Pulmonary artery endothelial cell (primary cell): ENCODE data around the gene ACMSD. TPM values are rescaled to one million over a fixed set of nuclear protein-coding genes. Genes with fewer than 3 reads are reported as not detected.
"Not testable (repeated sequence)": the region's sequence is repeated elsewhere in the genome, so short reads cannot be mapped to it uniquely, and the experiment has no call there.

Experiments used
- DNase-seq: peaks from one replicate; pipeline ENCODE4 v3.0.0-alpha.2; 2011; ENCODE audit warnings: low read depth, low spot score
- total RNA-seq: library from RNA; depleted of rRNA; stranded (reverse); fragments of >200 nt; gene quantifications from 2 replicates; pipeline ENCODE4 v1.2.3, GENCODE V29; 2014

The ACMSD gene
- not detected in 2 replicates for total RNA-seq

- DNase-seq = no peak
Observed at GRCh38 chr2:134838143-134838620, at the start of gene ACMSD. Gene ACMSD, plus strand, starts transcription at chr2:134838616. Its CDS starts 67 bp downstream, at chr2:134838683.

DNA sequence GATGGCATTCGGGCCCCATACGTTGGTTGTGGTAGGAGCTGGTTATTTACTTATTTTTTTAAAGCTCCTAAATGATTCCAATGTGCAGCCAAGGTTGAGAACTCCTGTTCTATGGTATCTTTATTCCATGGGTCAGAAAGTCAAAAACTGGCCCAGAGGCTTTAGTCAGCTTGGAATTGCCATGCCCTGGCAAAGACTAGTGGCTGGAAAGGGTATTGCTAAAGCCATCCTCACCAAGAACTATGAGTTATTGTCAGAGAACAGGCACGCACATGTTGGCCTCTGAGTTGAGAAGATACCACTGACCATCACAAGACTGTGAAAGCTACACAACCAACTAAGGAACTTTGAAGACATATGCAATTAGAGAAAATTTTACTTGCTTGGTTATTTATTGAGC is 47.9 kb upstream of the ACMSD start:
- no peak for DNase-seq

GRCh38 chr2:134791616-134792015 is 46.8 kb upstream of the ACMSD start:
- no peak for DNase-seq

- no peak for DNase-seq
Observed at GRCh38 chr2:134792186-134792585, 46.2 kb upstream of the ACMSD start.

- no peak for DNase-seq
Observed at GRCh38 chr2:134795765-134796164, 42.7 kb upstream of the ACMSD start.

DNA sequence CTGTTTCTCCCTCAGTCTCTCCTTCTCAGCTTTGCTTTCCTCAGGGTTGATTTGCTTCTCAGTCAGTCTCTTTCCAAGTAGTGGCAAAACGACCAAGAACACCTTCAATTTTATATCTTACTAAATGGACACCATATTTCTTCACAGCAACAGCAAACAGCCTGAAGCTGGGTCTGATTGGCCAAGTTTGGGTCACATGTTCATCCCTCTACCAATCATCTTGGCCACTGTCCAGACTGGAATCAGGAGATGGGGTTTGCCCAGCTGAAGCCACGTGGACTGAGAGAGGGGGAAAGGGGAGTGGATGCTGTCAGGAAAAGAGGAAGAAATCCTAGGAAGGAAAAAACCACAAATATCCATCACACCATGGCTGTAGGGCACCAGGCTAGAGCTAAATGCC is 42.0 kb upstream of the ACMSD start:
- no peak for DNase-seq

DNA sequence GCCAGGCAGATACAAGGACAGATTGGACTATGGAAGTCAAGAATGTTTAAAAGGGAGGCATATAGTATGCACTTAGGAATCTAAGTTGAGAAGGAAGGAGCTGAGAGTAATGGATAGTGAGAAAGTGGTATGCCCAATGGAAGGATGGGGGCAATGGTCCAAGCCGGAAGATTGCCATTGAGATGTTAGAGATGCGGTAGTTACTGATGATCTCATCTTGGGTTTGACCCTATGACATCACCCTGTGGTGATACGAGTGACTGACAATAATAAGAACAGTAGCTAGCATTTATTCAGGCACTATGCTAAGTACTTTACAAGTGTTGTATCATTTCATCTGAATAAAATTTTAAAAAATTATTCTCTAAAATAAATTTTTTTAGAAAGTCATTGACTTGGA is 38.5 kb upstream of the ACMSD start:
- no peak for DNase-seq

DNA sequence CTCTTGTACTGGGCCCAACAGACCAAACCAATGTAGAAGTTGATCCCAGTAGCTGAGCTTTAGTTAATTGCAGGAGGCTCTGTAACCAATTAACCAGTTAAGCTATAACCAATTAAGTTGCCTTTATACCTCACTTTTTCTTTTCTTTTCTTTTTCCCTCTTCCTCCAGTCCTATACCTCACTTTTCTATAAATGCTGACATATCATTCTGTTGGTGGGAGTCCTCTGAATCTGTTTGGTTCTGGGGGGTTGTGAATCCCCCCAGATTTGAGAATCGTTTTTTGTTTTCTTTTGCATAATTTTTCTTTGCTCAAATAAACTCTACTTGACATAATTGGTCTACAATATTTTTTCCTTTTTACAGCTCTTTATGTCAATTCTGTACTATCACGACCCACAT is 38.1 kb upstream of the ACMSD start:
- DNase-seq = no peak

- DNase-seq = not testable (repeated sequence)
Observed at GRCh38 chr2:134803609-134804405, 34.6 kb upstream of the ACMSD start.

- DNase-seq = no peak
Observed at GRCh38 chr2:134815741-134816140, 22.7 kb upstream of the ACMSD start.

- DNase-seq = no peak
Observed at GRCh38 chr2:134818321-134818720, 20.1 kb upstream of the ACMSD start.

- DNase-seq = peak; percentile 3
Observed at GRCh38 chr2:134819334-134819733, 19.1 kb upstream of the ACMSD start.

DNA sequence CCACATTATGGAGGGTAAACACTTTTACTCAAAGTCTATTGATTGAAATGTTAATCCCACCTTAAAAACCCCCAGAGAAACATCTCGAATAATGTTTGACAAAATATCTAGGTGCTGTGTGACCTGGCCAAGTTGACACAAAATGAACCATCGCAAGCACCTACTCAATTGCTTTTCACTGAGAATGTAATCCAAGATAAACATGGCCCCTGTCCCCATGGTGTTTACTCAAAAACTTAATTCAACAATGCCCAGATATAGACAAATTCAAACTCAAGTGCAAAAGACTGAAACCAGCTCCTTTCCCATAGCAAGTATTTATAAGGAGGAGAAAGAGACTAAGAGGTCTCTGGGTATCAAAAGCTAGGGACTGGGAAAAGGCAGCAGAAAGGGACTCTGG is 15.0 kb upstream of the ACMSD start:
- DNase-seq = no peak

DNA sequence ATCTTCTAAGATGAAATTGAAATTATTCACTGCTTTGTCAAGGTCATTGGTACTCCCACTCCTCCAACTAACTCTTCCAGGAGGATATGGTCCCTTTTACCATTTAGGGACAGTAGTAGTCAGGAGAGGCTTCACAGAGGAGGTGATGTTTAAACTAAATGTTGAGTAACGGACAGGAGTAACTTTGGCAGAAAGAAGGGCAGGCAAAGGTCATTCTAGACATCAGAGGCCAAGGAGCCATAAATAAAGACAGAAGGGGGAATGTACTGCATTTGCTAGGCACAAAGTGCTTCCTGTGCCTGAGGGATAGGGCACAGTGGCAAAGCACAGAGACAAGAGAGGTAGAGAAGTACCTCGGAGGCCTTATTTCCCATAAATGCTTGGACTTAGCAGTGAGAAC is 14.6 kb upstream of the ACMSD start:
- no peak for DNase-seq

DNA sequence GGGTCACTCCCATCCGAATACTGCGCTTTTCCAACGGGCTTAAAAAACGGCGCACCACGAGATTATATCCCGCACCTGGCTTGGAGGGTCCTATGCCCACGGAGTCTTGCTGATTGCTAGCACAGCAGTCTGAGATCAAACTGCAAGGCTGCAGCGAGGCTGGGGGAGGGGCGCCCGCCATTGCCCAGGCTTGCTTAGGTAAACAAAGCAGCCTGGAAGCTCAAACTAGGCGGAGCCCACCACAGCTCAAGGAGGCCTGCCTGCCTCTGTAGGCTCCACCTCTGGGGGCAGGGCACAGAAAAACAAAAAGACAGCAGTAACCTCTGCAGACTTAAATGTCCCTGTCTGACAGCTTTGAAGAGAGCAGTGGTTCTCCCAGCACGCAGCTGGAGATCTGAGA is 12.7 kb upstream of the ACMSD start:
- DNase-seq = not testable (repeated sequence)

GRCh38 chr2:134835471-134835870 is 2.9 kb upstream of the ACMSD start:
- DNase-seq = no peak

DNA sequence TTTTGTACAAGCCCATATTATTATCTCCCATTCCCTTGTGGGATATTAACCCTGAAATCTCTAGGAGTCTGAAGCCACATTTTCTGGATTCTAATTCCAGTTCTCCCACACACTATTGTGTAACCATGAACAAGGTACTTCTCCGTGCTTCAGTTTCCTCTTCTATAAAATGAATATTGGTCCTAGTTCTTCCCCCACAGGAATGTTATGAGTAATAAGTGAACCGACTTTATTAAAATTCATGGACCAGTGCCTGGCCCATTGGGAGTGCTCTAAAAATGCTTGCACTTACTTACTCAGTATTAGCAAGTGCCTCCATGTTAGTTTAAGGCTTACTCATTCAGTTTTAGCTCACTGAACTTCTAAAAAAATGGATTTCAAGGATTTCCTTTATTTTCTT is 1.4 kb upstream of the ACMSD start:
- DNase-seq = no peak

- DNase-seq = no peak
Observed at GRCh38 chr2:134839649-134840048, 1.2 kb downstream of the ACMSD start.

- DNase-seq = no peak
Observed at GRCh38 chr2:134842930-134843490, 4.6 kb downstream of the ACMSD start.

DNA sequence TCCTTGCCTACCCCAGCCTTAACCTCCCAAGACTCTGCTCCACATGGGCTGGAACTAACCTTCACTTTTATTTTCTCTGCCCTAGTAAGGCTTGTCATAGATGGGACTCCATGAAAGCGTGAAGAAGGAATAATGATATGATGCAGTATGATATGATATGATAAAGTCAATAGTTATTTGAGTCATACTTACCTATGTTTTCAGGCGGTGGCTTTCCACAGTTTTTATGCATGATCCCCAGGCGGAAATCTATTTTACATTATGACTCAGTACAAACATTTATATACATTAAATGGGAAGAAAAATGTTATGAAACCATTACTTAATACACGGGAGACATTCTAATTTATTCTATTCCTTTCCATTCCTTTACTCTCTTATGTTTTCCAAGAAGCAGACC is 5.6 kb downstream of the ACMSD start:
- DNase-seq = no peak

DNA sequence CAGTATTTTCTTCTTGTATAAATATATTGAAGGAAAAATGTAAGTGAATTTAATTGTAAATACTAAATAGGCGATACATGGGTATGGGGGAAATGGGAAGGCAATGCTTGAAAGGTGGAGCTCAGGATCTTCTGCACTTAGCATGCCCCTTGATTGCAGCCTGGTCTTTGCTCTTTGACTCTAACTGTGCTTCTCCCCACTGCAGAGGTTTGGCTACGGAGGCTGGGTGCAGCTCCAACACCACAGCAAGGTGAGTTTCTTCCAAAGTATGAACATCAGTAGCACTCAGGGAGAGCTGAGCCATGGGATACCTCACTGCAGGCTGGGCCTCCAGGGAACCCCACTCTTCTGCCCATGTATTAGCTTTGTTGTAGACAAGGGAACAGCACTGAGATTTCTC is 6.6 kb downstream of the ACMSD start:
- DNase-seq = no peak

GRCh38 chr2:134845719-134846118 is 7.3 kb downstream of the ACMSD start:
- DNase-seq = no peak

- no peak for DNase-seq
Observed at GRCh38 chr2:134846213-134846612, 7.8 kb downstream of the ACMSD start.
